Transverse colon (tissue), 4 donors: Measurements from ENCODE around the gene PTPRD.

ENCODE experiments used
- EP300 ChIP-seq: sonication (generic); formaldehyde crosslinking; IDR thresholded peaks from one replicate; pipeline ENCODE4 v1.6.1; 2017; ENCODE audit warnings: antibody characterized with exemption, low read depth
- POLR2AphosphoS5 ChIP-seq, 3 donors: sonication (generic); formaldehyde crosslinking; IDR thresholded peaks; one replicate each; pipeline ENCODE4 v1.6.1; 2016; ENCODE audit warnings: antibody characterized with exemption in 3 of 3
- TF ChIP-seq, protein P1 (sequence below), 5 experiments: fragments of 200-600 bp in 3 of 5; fragments of 450-650 bp in 2 of 5; sonication (generic) in 3 of 5; IDR thresholded peaks; 1 replicate in 2 of 5; 2 replicates in 3 of 5; pipeline ENCODE4 v1.5.1; 2016 to 2017; ENCODE audit warnings: antibody characterized with exemption in 5 of 5, inconsistent platforms in 3 of 5, mild to moderate bottlenecking in 2 of 5, moderate library complexity in 1 of 5

GRCh38 chr9:8337834-8338766 lies 2274.7 kb downstream of the PTPRD start:
- TF ChIP-seq POLR2AphosphoS5 (IDR thresholded peaks at IDR 0.05) (no peak), EP300 (no peak)
- TF ChIP-seq, protein P1, sequence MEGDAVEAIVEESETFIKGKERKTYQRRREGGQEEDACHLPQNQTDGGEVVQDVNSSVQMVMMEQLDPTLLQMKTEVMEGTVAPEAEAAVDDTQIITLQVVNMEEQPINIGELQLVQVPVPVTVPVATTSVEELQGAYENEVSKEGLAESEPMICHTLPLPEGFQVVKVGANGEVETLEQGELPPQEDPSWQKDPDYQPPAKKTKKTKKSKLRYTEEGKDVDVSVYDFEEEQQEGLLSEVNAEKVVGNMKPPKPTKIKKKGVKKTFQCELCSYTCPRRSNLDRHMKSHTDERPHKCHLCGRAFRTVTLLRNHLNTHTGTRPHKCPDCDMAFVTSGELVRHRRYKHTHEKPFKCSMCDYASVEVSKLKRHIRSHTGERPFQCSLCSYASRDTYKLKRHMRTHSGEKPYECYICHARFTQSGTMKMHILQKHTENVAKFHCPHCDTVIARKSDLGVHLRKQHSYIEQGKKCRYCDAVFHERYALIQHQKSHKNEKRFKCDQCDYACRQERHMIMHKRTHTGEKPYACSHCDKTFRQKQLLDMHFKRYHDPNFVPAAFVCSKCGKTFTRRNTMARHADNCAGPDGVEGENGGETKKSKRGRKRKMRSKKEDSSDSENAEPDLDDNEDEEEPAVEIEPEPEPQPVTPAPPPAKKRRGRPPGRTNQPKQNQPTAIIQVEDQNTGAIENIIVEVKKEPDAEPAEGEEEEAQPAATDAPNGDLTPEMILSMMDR (IDR thresholded peaks at IDR 0.05) = no peak
